Uterus (tissue), 2 donors: Measurements from ENCODE around the gene ARID1B.
A peak's percentile ranks its signal among the peaks of the same experiment; 100 is the strongest.

Experiments
- POLR2A ChIP-seq, 2 donors: fragments of 450-650 bp; IDR thresholded peaks; one replicate each; pipeline ENCODE4 v1.6.1; 2016; ENCODE audit warnings: antibody characterized with exemption in 2 of 2, mild to moderate bottlenecking in 1 of 2, moderate library complexity in 1 of 2
- TF ChIP-seq, protein P1 (sequence below), 4 experiments: fragments of 200-600 bp in 2 of 4; fragments of 450-650 bp in 2 of 4; sonication (generic) in 2 of 4; IDR thresholded peaks; one replicate each; pipeline ENCODE4 v1.5.1; 2016 to 2019; ENCODE audit warnings: antibody characterized with exemption in 4 of 4, mild to moderate bottlenecking in 2 of 4, moderate library complexity in 1 of 4

DNA sequence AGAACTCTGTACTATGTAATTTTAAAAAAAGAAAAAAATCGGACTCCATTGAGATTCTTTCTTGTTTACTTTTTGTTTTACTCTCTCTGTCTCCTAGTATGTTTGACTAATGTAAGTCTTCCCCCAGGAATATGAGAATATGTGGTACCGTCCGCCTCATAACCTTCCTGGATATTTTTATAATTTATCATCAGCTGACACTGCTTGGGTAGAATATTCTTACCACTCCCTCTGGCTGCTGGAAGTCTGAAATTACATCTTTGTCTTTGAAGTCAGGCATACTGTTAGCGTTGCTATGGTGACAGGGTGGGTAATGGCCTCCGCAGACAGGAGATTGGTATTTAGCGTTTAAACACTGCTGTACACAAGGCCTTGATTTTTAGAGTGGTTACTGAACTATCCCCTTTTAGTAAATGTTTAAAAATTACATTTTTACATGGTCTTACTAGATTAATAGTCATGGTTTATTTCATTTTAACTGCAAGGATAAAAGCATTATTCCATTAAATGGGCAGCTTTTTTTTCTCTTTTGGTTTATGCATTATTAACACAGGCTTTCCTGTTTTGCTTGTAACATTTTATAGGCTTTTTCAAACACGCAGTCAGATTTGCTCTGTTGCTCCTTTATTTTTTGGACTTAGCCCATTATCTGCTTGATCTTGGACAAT, 176.4 kb downstream of the ARID1B start:
- TF ChIP-seq, protein P1, sequence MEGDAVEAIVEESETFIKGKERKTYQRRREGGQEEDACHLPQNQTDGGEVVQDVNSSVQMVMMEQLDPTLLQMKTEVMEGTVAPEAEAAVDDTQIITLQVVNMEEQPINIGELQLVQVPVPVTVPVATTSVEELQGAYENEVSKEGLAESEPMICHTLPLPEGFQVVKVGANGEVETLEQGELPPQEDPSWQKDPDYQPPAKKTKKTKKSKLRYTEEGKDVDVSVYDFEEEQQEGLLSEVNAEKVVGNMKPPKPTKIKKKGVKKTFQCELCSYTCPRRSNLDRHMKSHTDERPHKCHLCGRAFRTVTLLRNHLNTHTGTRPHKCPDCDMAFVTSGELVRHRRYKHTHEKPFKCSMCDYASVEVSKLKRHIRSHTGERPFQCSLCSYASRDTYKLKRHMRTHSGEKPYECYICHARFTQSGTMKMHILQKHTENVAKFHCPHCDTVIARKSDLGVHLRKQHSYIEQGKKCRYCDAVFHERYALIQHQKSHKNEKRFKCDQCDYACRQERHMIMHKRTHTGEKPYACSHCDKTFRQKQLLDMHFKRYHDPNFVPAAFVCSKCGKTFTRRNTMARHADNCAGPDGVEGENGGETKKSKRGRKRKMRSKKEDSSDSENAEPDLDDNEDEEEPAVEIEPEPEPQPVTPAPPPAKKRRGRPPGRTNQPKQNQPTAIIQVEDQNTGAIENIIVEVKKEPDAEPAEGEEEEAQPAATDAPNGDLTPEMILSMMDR (IDR thresholded peaks at IDR 0.05), result peak; percentile 42 to 63 (median 50)
- TF ChIP-seq POLR2A (IDR thresholded peaks at IDR 0.05), result no peak
